Activated CD4-positive, alpha-beta memory T cell treated with anti-CD3 and anti-CD28 coated beads for 36 hours (primary cell): ENCODE measurements around the gene RPE. TPM values are rescaled to one million over a fixed set of nuclear protein-coding genes. Genes with fewer than 3 reads are reported as not detected.

Source experiments
- CTCF ChIA-PET: fragments of 350-600 bp; sonication (Branson Sonifier 250); formaldehyde crosslinking; loops from one replicate; lab custom pipeline; 2021; ENCODE audit warnings: antibody characterized with exemption, inconsistent platforms; lab: Charles Lee
- POLR2A ChIA-PET: fragments of 350-600 bp; sonication (Branson Sonifier 250); formaldehyde crosslinking; loops from one replicate; lab custom pipeline; 2021; ENCODE audit warnings: antibody characterized with exemption; lab: Charles Lee
- DNase-seq: peaks from one replicate; pipeline ENCODE4 v3.0.0-alpha.2; 2020
- H3K27ac Mint-ChIP-seq: one replicate; pipeline ENCODE4 v1.8.0; 2021; ENCODE audit warnings: mixed read lengths
- H3K27me3 Mint-ChIP-seq: one replicate; pipeline ENCODE4 v1.8.0; 2021; ENCODE audit warnings: mixed read lengths
- H3K36me3 Mint-ChIP-seq: one replicate; pipeline ENCODE4 v1.8.0; 2021; ENCODE audit warnings: mixed read lengths
- H3K4me1 Mint-ChIP-seq: one replicate; pipeline ENCODE4 v1.8.0; 2021; ENCODE audit warnings: low read depth, mixed read lengths
- H3K4me3 Mint-ChIP-seq: one replicate; pipeline ENCODE4 v1.8.0; 2021; ENCODE audit warnings: mild to moderate bottlenecking, mixed read lengths
- H3K9me3 Mint-ChIP-seq: one replicate; pipeline ENCODE4 v1.8.0; 2021; ENCODE audit warnings: mixed read lengths
- intact Hi-C: fragments of 100-400 bp; cut with micrococcal nuclease; formaldehyde crosslinking; loops from one replicate; pipeline ENCODE4 v1.15.1; 2023
- total RNA-seq, 2 experiments: library from RNA; stranded (reverse); gene quantifications; one replicate each; pipeline ENCODE4 v1.2.3, GENCODE V29; 2021

RPE gene
- total RNA-seq, 2 experiments from 2014 or later: 46.3 to 48.0 TPM

DNA sequence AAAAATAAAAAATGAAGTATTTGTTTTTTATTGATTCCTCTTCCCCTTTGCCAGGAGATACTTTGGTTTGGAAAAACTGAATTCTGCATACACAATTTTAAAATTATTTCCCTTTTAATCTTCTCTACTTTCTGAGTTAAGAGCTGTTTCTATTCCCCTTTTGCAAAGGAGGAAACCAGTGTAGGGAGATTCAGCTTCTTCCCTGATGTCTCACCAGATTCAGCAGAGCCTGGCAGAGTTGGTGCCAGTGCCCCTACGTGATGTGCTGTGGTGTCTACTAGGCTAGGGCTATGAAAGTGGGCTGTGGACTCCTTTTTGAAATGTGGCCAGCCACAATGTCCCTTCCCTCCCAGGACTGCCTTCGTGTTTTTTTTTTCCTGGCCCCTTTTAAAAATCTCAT is 2.4 kb downstream of the RPE start:
- no peaks in the 10 kb centered on the region for H3K27me3 Mint-ChIP-seq
- no peaks in the 10 kb centered on the region for H3K9me3 Mint-ChIP-seq
- ChIA-PET POLR2A (interaction anchor here (0.6 kb wide), 1 partner anchor 17 kb away, joined by 4 read pairs; no protein-coding TSS in a partner anchor), CTCF (interaction anchor here (1.2 kb wide), 1 partner anchor 188 kb away, joined by 6 read pairs; no protein-coding TSS in a partner anchor)
- no peak overlapping the region for H3K27ac Mint-ChIP-seq
- DNase-seq: no peak
- H3K36me3 Mint-ChIP-seq: peaks cover 16% of the 10 kb centered on the region
- H3K4me1 Mint-ChIP-seq: peaks cover 60% of the 10 kb centered on the region
- H3K4me3 Mint-ChIP-seq: no peak overlapping the region
- intact Hi-C loops: no loop called here

DNA sequence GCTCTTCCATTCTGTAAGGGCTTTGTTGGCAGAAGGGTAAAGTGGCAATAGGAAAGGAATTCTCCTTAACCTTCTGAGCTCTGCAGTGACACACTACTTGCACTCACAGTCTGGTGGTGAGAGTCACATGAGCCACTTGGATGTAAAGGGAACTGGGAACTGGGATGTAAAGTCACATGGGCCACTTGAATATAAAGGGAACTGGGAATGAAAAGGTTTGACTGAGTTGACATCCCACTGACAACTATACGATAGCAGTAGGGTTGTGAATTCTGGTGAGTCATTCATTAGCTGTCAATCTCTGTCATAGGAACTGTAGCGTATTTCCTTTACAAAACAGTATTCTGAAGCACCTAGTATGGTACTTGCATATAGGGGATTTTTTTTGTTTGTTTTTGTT is 5.5 kb downstream of the RPE start:
- ChIA-PET CTCF (no interaction called here), POLR2A (no interaction called here)

DNA sequence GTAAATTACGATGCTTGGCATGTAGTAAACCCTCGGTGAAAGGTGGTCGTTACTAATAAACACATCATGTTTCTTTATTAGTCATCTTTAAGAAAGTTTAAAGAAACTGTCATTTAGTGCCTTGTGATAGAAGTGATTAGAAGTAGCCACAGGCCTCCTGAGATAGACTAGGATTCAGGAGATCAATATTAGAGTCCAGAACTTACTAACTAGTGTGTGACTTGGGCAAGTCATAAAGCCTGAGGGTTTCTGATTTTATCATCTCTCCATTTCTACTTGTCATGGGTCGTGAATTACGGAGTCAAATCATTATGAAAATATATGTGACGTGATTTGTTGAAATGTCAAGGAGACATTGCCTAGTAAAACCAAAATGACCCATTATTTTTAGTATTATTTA is 6.7 kb downstream of the RPE start:
- CTCF ChIA-PET: no interaction called here
- Mint-ChIP-seq H3K9me3 (no peaks in the 10 kb centered on the region), H3K27ac (no peak overlapping the region), H3K4me3 (no peak overlapping the region), H3K27me3 (no peaks in the 10 kb centered on the region), H3K4me1 (peaks cover 44% of the 10 kb centered on the region), H3K36me3 (peaks cover 28% of the 10 kb centered on the region)
- POLR2A ChIA-PET: no interaction called here
- intact Hi-C loops: no loop called here
- no peak for DNase-seq

More for the DNA sequence above, 5.5 kb downstream of the RPE start:
- Mint-ChIP-seq H3K9me3 (no peaks in the 10 kb centered on the region), H3K4me3 (no peak overlapping the region), H3K27me3 (no peaks in the 10 kb centered on the region), H3K27ac (no peak overlapping the region), H3K36me3 (peaks cover 30% of the 10 kb centered on the region), H3K4me1 (peaks cover 55% of the 10 kb centered on the region)
- DNase-seq: no peak
- intact Hi-C loops: no loop called here

DNA sequence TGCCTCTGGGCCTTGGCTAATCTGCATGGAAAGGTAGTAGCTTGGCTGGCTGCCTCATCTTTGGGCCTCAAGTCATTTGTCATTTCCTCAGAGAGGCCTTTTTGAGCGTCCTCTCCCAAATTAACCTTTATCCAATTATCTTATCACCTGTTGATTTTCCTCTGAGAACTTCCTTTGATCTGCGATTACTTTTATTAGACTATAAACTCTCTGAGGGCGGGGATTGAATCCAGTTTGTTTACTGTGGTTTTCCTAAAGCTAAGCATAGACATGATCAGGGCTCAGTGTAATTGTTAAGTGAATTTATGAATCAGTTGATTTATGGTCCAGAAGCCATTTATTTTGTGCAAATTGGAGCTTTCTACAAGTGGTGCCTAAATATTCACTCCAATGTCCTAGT is 7.5 kb downstream of the RPE start:
- Mint-ChIP-seq H3K27ac (no peak overlapping the region), H3K36me3 (peaks cover 27% of the 10 kb centered on the region)

DNA sequence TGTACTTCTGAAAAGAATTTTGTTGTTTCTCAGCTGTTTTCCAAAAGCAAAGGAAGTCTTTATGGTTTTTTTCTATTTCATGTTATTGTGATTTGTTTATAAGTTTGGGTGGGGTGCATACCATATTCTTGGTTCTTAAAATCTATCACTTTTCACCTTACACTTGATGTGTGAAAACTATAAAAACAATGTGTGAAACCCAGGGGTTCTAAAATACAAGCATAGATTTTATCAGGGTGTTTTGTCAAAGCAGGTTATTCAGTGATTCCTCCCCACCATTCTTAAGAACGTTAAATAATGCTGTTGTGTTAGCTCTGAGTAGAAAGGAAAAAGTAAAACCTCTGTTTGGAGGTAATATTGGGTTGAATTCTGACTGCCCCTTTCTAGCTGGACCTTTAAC is 17.7 kb downstream of the RPE start:
- Mint-ChIP-seq H3K27ac (no peak overlapping the region), H3K9me3 (no peaks in the 10 kb centered on the region), H3K36me3 (peaks cover 43% of the 10 kb centered on the region), H3K4me3 (no peak overlapping the region), H3K27me3 (no peaks in the 10 kb centered on the region), H3K4me1 (no peaks in the 10 kb centered on the region)
- intact Hi-C loops: no loop called here
- CTCF ChIA-PET: no interaction called here
- POLR2A ChIA-PET: no interaction called here
- DNase-seq: no peak

More for the DNA sequence above, 7.5 kb downstream of the RPE start:
- CTCF ChIA-PET: interaction anchor here (0.7 kb wide), 1 partner anchor 189 kb away, joined by 3 read pairs; no protein-coding TSS in a partner anchor
- H3K27me3 Mint-ChIP-seq: no peaks in the 10 kb centered on the region
- H3K9me3 Mint-ChIP-seq: no peaks in the 10 kb centered on the region
- H3K4me1 Mint-ChIP-seq: peaks cover 37% of the 10 kb centered on the region
- DNase-seq: no peak
- no peak overlapping the region for H3K4me3 Mint-ChIP-seq
- intact Hi-C loops: no loop called here
- POLR2A ChIA-PET: no interaction called here

DNA sequence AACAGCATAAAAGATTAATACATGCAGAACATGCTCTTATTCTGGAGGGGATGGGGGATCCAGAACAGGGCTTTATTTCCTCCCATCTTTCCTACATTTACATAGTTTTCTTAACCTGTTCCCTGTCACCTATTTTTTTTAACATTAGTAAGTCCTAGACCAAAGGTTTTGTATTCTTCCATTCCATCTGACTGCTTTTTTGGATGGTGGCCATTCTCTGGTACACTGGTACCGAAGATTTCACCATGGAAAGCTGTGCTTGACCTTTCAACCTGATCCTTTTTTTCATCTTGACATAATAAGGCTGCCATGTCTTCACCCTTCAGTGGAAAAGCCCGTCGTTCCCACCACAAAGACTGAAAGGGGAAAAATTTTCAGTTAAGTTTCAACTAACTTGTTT is 20.4 kb downstream of the RPE start:
- peaks cover 36% of the 10 kb centered on the region for H3K36me3 Mint-ChIP-seq
- ChIA-PET CTCF (no interaction called here), POLR2A (no interaction called here)
- no peak overlapping the region for H3K4me3 Mint-ChIP-seq
- no peak overlapping the region for H3K27ac Mint-ChIP-seq
- intact Hi-C loops: no loop called here
- H3K27me3 Mint-ChIP-seq: no peaks in the 10 kb centered on the region
- H3K4me1 Mint-ChIP-seq: no peaks in the 10 kb centered on the region
- no peak for DNase-seq
- no peaks in the 10 kb centered on the region for H3K9me3 Mint-ChIP-seq

DNA sequence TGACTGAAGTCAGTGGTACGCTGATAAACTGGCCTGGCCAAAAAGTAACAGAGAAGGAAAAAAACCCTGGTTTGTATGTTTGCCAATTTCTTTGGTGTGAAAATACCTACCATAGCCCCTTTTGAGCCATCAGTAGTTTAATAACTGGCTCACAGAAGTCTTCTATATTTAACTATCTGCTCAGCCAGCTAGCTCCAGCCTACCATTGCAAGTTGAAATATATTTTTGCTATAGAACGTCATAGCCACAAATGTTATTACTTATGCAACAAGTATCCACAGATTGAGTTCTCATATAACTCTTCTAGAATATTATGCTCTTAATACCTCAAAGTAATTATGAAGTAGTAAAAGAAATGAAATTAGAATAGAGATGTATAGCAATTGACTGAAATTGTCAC is 25.2 kb downstream of the RPE start:
- CTCF ChIA-PET: no interaction called here
- H3K4me1 Mint-ChIP-seq: no peaks in the 10 kb centered on the region
- no peak overlapping the region for H3K4me3 Mint-ChIP-seq
- POLR2A ChIA-PET: no interaction called here
- no peak overlapping the region for H3K27ac Mint-ChIP-seq
- no peaks in the 10 kb centered on the region for H3K9me3 Mint-ChIP-seq
- intact Hi-C loops: no loop called here
- DNase-seq: no peak
- H3K27me3 Mint-ChIP-seq: no peaks in the 10 kb centered on the region
- peaks cover 20% of the 10 kb centered on the region for H3K36me3 Mint-ChIP-seq

DNA sequence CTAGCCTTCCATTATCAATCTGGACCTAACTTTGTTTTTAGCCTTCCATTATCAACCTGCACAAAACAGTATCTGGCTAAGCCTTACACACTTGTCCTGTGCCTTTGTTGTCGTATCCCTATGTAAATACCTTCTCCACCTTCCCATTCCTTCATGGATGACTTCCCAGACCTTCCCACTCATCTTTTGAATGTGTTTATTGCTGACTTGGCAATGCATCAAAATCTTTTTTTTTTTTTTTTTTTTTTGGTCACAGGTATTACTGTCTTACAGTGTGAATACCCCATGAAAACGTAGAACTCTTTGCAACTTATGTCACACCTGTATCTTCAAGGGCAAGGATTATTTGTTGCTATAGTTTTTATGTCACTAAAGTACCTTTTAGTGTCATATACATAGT is 25.7 kb downstream of the RPE start:
- CTCF ChIA-PET: no interaction called here
- DNase-seq: no peak
- Mint-ChIP-seq H3K9me3 (no peaks in the 10 kb centered on the region), H3K27me3 (no peaks in the 10 kb centered on the region), H3K4me3 (no peak overlapping the region), H3K36me3 (peaks cover 14% of the 10 kb centered on the region), H3K27ac (no peak overlapping the region), H3K4me1 (no peaks in the 10 kb centered on the region)
- POLR2A ChIA-PET: no interaction called here
- intact Hi-C loops: no loop called here

DNA sequence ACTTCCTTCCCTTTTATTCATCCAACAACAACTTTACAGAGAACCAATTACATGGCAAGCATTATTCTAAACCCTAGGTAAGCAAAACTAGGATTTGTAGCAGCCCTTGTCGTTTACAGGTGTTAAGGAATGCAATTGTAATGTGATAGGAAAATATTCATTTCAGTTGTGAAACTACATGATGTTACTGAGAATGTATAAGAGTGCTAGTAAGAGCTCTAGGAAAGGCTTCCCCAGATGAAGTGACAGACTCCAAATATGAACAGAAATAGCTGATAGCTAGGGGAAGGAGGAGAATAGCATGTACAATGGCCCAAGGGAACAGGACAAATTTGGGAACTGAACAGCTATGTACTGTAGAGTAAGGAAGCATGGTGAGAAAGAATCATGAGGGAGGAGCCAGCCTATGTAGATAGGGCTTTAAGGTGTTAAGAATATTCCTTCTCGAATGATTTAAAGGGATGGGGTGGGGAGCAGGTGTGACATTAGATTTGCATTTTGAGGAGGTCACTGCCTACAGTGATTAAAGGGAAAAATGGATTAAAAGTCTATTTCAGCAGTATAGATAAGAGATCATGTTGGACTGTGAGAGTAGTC is 31.7 kb downstream of the RPE start:
- CTCF ChIA-PET: interaction anchor here (1.2 kb wide), 1 partner anchor 162 kb away, joined by 5 read pairs; no protein-coding TSS in a partner anchor
- no peaks in the 10 kb centered on the region for H3K9me3 Mint-ChIP-seq
- no peak overlapping the region for H3K4me3 Mint-ChIP-seq
- no peak overlapping the region for H3K27ac Mint-ChIP-seq
- POLR2A ChIA-PET: no interaction called here
- peaks cover 2% of the 10 kb centered on the region for H3K4me1 Mint-ChIP-seq
- peaks cover under 1% of the 10 kb centered on the region for H3K36me3 Mint-ChIP-seq
- no peaks in the 10 kb centered on the region for H3K27me3 Mint-ChIP-seq
- intact Hi-C loops: no loop called here
- no peak for DNase-seq

DNA sequence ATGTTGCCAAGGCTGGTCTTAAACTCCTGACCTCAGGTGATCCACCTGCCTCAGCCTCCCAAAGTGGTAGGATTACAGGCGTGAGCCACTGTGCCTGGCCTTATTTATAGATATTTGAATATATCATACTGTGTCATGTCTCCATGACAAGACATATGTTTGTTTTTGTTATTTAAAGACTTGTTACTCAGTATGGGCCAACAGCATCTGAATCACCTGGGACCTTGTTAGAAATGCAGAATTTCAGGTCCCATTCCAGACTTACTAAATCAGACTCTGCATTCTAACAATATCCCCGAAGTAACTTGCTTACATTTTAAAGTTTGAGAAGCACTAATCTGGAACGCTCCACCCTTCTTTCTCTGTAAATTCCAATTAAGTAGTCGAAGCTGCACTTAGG is 33.2 kb downstream of the RPE start:
- no peaks in the 10 kb centered on the region for H3K27me3 Mint-ChIP-seq
- ChIA-PET POLR2A (no interaction called here), CTCF (interaction anchor here (1.2 kb wide), 1 partner anchor 161 kb away, joined by 5 read pairs; no protein-coding TSS in a partner anchor)
- H3K4me1 Mint-ChIP-seq: peaks cover 2% of the 10 kb centered on the region
- H3K36me3 Mint-ChIP-seq: no peaks in the 10 kb centered on the region
- intact Hi-C loops: no loop called here
- no peaks in the 10 kb centered on the region for H3K9me3 Mint-ChIP-seq
- no peak for DNase-seq
- no peak overlapping the region for H3K27ac Mint-ChIP-seq
- H3K4me3 Mint-ChIP-seq: no peak overlapping the region

DNA sequence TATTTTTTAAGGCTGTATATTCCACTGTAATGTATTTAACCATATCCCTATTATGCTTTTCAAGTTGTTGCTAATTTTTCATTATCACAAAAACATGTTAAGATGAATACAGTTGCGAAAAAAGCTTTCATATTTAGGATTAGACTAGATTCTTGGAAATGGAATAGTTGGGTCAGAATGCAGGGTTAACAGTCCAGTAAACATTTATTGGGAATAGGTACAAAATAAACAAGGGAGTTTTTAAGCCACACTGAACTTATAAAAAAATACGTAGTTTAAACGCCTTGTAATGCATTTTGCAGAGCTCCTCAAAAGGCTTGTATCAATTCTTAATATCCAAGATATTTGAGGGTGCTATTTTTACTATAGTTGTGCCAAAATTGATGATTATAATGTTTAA is 35.6 kb downstream of the RPE start:
- POLR2A ChIA-PET: no interaction called here

DNA sequence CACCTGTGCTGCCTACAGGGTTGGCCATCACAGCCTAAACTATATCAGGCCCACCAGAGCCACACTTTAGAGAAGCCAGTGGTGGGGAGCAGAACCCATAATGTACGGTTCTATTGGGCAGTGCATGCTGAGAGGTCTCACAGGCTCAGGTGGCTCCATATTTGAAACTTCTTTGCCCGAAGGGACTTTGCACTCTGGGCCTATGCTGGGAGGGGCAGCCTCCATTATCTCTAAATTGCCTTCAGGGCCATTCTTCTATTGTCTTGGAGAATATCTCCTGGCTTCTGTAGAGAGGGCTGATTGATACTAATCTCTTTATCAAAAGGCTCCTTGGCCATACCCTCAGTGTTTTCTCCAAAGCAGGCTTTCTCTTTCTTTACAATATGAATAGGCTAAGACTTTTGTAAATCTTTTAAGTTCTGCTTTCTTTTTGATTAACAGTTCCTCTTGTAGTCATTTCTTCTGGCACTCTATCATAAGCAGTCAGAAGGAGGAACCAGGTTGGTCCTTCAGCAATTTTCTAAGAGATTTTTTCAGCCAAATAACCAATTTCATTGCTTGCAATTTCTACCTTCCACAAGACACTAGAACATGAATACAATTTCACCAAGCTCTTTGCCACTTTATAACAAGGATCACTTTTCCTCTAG is 44.5 kb downstream of the RPE start:
- H3K9me3 Mint-ChIP-seq: peaks cover 15% of the 10 kb centered on the region
- peaks cover 12% of the 10 kb centered on the region for H3K36me3 Mint-ChIP-seq
- H3K27ac Mint-ChIP-seq: no peak overlapping the region
- POLR2A ChIA-PET: no interaction called here
- H3K4me1 Mint-ChIP-seq: no peaks in the 10 kb centered on the region
- CTCF ChIA-PET: no interaction called here
- H3K27me3 Mint-ChIP-seq: no peaks in the 10 kb centered on the region
- no peak for DNase-seq
- H3K4me3 Mint-ChIP-seq: no peak overlapping the region
- intact Hi-C loops: no loop called here

More for the DNA sequence above, 35.6 kb downstream of the RPE start:
- CTCF ChIA-PET: no interaction called here
- intact Hi-C loops: no loop called here
- Mint-ChIP-seq H3K4me3 (no peak overlapping the region), H3K27ac (no peak overlapping the region), H3K27me3 (no peaks in the 10 kb centered on the region), H3K4me1 (peaks cover 2% of the 10 kb centered on the region), H3K9me3 (no peaks in the 10 kb centered on the region), H3K36me3 (no peaks in the 10 kb centered on the region)
- no peak for DNase-seq

DNA sequence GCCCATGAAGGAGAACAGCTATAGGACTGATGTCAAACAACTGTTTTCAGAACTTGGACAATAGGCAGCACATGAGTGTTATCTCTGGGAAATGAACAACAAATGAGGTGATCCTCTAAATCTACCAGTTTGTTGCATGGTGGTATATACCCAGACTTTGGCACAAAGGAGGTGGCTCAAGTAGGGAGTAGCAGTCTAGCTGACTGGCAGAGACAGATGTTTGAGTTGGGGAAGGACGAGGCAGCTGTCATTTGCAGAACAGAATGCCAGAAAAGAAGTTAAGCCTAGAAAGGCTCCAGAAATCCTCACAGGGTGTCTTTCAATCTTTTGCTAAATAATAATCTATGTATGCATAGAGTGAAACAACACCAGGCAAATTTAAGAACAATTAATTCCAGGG is 47.4 kb downstream of the RPE start:
- POLR2A ChIA-PET: no interaction called here
- no peaks in the 10 kb centered on the region for H3K27me3 Mint-ChIP-seq
- DNase-seq: no peak
- no peak overlapping the region for H3K4me3 Mint-ChIP-seq
- CTCF ChIA-PET: no interaction called here
- peaks cover 18% of the 10 kb centered on the region for H3K36me3 Mint-ChIP-seq
- peaks cover 20% of the 10 kb centered on the region for H3K9me3 Mint-ChIP-seq
- intact Hi-C loops: no loop called here
- H3K27ac Mint-ChIP-seq: no peak overlapping the region
- no peaks in the 10 kb centered on the region for H3K4me1 Mint-ChIP-seq
